Measurements from ENCODE around the gene BRI3.

DNA sequence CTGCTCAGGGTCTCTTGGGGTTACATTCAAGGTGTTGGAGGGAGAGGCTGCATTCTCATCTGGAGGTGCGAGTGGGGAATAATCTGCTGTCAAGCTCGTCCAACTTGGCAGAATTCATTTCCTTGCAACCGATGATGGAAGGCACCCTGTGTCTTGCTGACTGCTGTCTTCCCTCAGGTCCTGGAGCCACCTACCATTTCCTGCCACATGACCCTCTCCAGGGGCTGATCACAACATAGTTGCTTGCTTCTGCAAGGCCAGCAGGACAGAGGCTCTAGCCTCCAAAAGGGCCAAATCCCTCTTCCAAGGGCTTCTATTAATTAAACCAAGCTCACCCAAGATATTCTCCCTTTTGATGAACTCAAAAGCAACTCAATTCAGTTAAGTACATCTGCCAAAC, 14.2 kb upstream of the BRI3 start:
- no peak for TF ChIP-seq EZH2 (IDR thresholded peaks at IDR 0.05; ENCODE audit: insufficient read depth, poor library complexity, severe bottlenecking)
- TF ChIP-seq EZH2phosphoT487 (IDR thresholded peaks at IDR 0.05; ENCODE audit: insufficient read depth, low read depth) = no peak
